Heart left ventricle (tissue), 13 donors: ENCODE data around the gene CPA4.

Experiments
- POLR2A ChIP-seq, 2 donors: fragments of 450-650 bp; IDR thresholded peaks; one replicate each; pipeline ENCODE4 v1.6.1; 2017; ENCODE audit warnings: antibody characterized with exemption in 2 of 2, mild to moderate bottlenecking in 2 of 2, moderate library complexity in 2 of 2
- TF ChIP-seq, protein P1 (sequence below), 12 donors: fragments of 200-600 bp; sonication (generic) in 4 of 12; IDR thresholded peaks; one replicate each; pipeline versions ENCODE4 v1.5.0 to v1.8.0; 2018 to 2022; ENCODE audit warnings: antibody characterized with exemption in 12 of 12, mild to moderate bottlenecking in 5 of 12
- donor health status: ischemic (EF 13 %, LVEDD 7.1; RV severe dilation, severe dysfunction).
- donor health status: DM: no; HTN: yes; CAD: no.
- donor health status: DM: no; HTN: no; CAD: no.
- donor health status: ischemic (EF 25% LVEDD 6.9; RV normal size, moderate dysfunction).
- donor health status: ischemic (EF 25% LVEDD 5.7; RV mildly dilated, moderate dysfunction).
- donor health status: ischemic (EF 35%, LVEDD 5.7; RV mildly dilated, moderate dysfunction).
- donor health status: nonischemic (EF 11% LVEDD 7.7; RV severe dilation, severe dysfunction).
- donor health status: DM: yes; HTN: yes; CAD: no.
- donor health status: PGD.
- donor health status: ischemic (EF 29% LVEDD 5.4; RV normal size, mild dysfunction).
- donor health status: nonischemic (EF 23%, LVEDD 6.1; RV moderate dilation, normal function).

- TF ChIP-seq, protein P1, sequence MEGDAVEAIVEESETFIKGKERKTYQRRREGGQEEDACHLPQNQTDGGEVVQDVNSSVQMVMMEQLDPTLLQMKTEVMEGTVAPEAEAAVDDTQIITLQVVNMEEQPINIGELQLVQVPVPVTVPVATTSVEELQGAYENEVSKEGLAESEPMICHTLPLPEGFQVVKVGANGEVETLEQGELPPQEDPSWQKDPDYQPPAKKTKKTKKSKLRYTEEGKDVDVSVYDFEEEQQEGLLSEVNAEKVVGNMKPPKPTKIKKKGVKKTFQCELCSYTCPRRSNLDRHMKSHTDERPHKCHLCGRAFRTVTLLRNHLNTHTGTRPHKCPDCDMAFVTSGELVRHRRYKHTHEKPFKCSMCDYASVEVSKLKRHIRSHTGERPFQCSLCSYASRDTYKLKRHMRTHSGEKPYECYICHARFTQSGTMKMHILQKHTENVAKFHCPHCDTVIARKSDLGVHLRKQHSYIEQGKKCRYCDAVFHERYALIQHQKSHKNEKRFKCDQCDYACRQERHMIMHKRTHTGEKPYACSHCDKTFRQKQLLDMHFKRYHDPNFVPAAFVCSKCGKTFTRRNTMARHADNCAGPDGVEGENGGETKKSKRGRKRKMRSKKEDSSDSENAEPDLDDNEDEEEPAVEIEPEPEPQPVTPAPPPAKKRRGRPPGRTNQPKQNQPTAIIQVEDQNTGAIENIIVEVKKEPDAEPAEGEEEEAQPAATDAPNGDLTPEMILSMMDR (IDR thresholded peaks at IDR 0.05), result no peak
- no peak for TF ChIP-seq POLR2A (IDR thresholded peaks at IDR 0.05)
Measured at GRCh38 chr7:130269318-130269694, 23.7 kb upstream of the CPA4 start.
